ENCODE results near the gene CES3. TPM values are rescaled to one million over a fixed set of nuclear protein-coding genes. Genes with fewer than 3 reads are reported as not detected.
A peak's percentile ranks its signal among the peaks of the same experiment; 100 is the strongest.

CES3 gene
- total RNA-seq, 4 donors from 2014 or later, result 10.3 to 30.3 (median 12.9) TPM

- peak; percentile 39 to 53 for ATAC-seq
- Histone ChIP-seq H3K4me1 (peaks cover 37 to 65% of the 10 kb centered on the region in 2 donors), H3K27me3 (no peaks in the 10 kb centered on the region), H3K4me3 (peak overlapping the region in 1 of 4 donors; percentile 79), H3K27ac (peak overlapping the region; percentile 91 to 99 (median 96)), H3K9me3 (no peaks in the 10 kb centered on the region), H3K36me3 (peaks cover 0 to 20% of the 10 kb centered on the region in 2 donors)
- TF ChIP-seq POLR2A (IDR thresholded peaks at IDR 0.05), result peak; percentile 32 to 56
- TF ChIP-seq CTCF (IDR thresholded peaks at IDR 0.05 in 4 of 5, conservative IDR thresholded peaks at IDR 0.05 in 1 of 5), result no peak
- DNase-seq, result peak; percentile 61 to 85
- in situ Hi-C loops (cut with MboI; ENCODE audit: low sequenced_read_pairs in 4 of 4), result no loop called here
- intact Hi-C loops (cut with DNase I; ENCODE audit: low total_unique reads), result no loop called here
These were observed 40.0 kb upstream of the CES3 start for GRCh38 chr16:66920924-66921680.

GRCh38 chr16:66921729-66922450, 39.2 kb upstream of the CES3 start:
- H3K9me3 ChIP-seq, result no peaks in the 10 kb centered on the region
- H3K4me3 ChIP-seq, result peak overlapping the region in 3 of 4 donors; percentile 12 to 79 (median 57)
- H3K27me3 ChIP-seq, result no peaks in the 10 kb centered on the region
- DNase-seq (peak in 1 of 2 donors; percentile 83), ATAC-seq (no peak)
- intact Hi-C loops (cut with DNase I; ENCODE audit: low total_unique reads), result no loop called here
- peaks cover 44 to 73% of the 10 kb centered on the region in 2 donors for H3K4me1 ChIP-seq
- in situ Hi-C loops (cut with MboI; ENCODE audit: low sequenced_read_pairs in 4 of 4), result no loop called here
- peak overlapping the region; percentile 91 to 99 (median 96) for H3K27ac ChIP-seq
- peaks cover 0 to 20% of the 10 kb centered on the region in 2 donors for H3K36me3 ChIP-seq
- no peak for TF ChIP-seq CTCF (IDR thresholded peaks at IDR 0.05 in 4 of 5, conservative IDR thresholded peaks at IDR 0.05 in 1 of 5)
- peak; percentile 5 to 9 for TF ChIP-seq POLR2A (IDR thresholded peaks at IDR 0.05)

DNA sequence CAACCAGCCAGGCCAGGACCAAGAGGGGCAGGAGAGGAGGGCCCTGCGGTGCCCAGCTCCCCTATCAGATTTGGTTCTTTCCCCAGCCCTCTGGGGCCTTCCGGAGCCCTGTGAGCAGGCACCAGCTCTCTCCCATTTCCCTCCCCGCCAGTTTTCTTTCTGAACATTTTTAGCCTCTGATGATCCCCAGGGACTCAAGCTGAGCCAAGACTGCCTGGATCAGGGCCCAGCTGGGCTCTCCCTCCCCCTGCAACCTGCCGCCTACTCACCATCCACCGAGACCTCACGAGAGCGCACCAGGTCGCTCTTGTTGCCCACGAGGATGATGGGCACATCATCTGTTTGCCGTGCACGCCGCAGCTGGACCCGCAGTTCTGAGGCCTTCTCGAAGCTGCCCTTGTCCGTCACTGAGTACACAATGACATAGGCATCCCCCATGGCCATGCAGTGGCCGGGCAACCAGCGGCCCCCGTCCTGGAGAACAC, 37.8 kb upstream of the CES3 start:
- Histone ChIP-seq H3K4me1 (peaks cover 56 to 85% of the 10 kb centered on the region in 2 donors), H3K9me3 (no peaks in the 10 kb centered on the region), H3K27me3 (no peaks in the 10 kb centered on the region), H3K4me3 (peak overlapping the region; percentile 57 to 79 (median 72)), H3K27ac (peak overlapping the region; percentile 91 to 99 (median 96)), H3K36me3 (peaks cover 0 to 20% of the 10 kb centered on the region in 2 donors)
- DNase-seq (peak; percentile 66 to 84), ATAC-seq (peak; percentile 1 to 2)
- in situ Hi-C loops (cut with MboI; ENCODE audit: low sequenced_read_pairs in 4 of 4) (no loop called here), intact Hi-C loops (cut with DNase I; ENCODE audit: low total_unique reads) (no loop called here)
- peak; percentile 39 to 55 for TF ChIP-seq POLR2A (IDR thresholded peaks at IDR 0.05)
- TF ChIP-seq CTCF (IDR thresholded peaks at IDR 0.05 in 4 of 5, conservative IDR thresholded peaks at IDR 0.05 in 1 of 5), result no peak

- Histone ChIP-seq H3K4me1 (peaks cover 61 to 90% of the 10 kb centered on the region in 2 donors), H3K36me3 (peaks cover 0 to 20% of the 10 kb centered on the region in 2 donors), H3K27me3 (no peaks in the 10 kb centered on the region), H3K27ac (peak overlapping the region; percentile 91 to 99 (median 96)), H3K4me3 (peak overlapping the region; percentile 57 to 79 (median 72)), H3K9me3 (no peaks in the 10 kb centered on the region)
- peak in 1 of 2 donors; percentile 75 for DNase-seq
- intact Hi-C loops (cut with DNase I; ENCODE audit: low total_unique reads) (no loop called here), in situ Hi-C loops (cut with MboI; ENCODE audit: low sequenced_read_pairs in 4 of 4) (no loop called here)
- TF ChIP-seq CTCF (IDR thresholded peaks at IDR 0.05 in 4 of 5, conservative IDR thresholded peaks at IDR 0.05 in 1 of 5), result no peak
- TF ChIP-seq POLR2A (IDR thresholded peaks at IDR 0.05), result no peak
- ATAC-seq, result no peak
These were observed 37.2 kb upstream of the CES3 start for GRCh38 chr16:66923866-66924265.

Measured in gastrocnemius medialis (tissue), 4 donors.